ENCODE results near the gene IL16. TPM values are rescaled to one million over a fixed set of nuclear protein-coding genes. Genes with fewer than 3 reads are reported as not detected.

IL16 gene
- total RNA-seq, 2 donors from 2014 or later, result 3.4 to 3.7 TPM

DNA sequence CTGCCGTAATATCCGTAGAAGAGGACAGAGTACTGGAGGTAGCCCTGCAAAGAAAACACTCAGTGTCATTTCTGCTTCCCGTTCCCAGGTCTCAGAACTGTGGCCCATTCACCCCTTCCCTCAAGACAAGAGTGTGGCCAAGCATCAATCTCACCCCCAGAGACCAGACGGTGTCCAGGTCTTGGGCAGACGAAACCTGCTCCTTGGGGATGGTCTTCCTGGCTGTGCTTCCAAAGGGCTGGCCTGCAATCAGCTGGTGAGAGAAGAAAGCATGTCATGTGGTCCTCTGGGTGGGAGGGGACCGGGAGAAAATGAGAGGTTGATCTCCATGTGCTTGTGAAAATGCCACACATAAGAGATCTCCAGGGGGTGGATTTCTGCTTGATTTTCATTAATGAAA, 161.6 kb downstream of the IL16 start:
- Histone ChIP-seq H3K27me3 (no peaks in the 10 kb centered on the region), H3K9ac (ENCODE audit: low read depth in 2 of 2, low read length in 2 of 2) (no peak overlapping the region), H3K4me1 (no peaks in the 10 kb centered on the region), H3K9me3 (no peaks in the 10 kb centered on the region), H3K27ac (no peak overlapping the region), H3K36me3 (no peaks in the 10 kb centered on the region), H3K4me3 (no peak overlapping the region)
- TF ChIP-seq, protein P1, sequence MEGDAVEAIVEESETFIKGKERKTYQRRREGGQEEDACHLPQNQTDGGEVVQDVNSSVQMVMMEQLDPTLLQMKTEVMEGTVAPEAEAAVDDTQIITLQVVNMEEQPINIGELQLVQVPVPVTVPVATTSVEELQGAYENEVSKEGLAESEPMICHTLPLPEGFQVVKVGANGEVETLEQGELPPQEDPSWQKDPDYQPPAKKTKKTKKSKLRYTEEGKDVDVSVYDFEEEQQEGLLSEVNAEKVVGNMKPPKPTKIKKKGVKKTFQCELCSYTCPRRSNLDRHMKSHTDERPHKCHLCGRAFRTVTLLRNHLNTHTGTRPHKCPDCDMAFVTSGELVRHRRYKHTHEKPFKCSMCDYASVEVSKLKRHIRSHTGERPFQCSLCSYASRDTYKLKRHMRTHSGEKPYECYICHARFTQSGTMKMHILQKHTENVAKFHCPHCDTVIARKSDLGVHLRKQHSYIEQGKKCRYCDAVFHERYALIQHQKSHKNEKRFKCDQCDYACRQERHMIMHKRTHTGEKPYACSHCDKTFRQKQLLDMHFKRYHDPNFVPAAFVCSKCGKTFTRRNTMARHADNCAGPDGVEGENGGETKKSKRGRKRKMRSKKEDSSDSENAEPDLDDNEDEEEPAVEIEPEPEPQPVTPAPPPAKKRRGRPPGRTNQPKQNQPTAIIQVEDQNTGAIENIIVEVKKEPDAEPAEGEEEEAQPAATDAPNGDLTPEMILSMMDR (IDR thresholded peaks at IDR 0.05), result no peak
- intact Hi-C loops (cut with DNase I), result no loop called here
- no peak for DNase-seq

DNA sequence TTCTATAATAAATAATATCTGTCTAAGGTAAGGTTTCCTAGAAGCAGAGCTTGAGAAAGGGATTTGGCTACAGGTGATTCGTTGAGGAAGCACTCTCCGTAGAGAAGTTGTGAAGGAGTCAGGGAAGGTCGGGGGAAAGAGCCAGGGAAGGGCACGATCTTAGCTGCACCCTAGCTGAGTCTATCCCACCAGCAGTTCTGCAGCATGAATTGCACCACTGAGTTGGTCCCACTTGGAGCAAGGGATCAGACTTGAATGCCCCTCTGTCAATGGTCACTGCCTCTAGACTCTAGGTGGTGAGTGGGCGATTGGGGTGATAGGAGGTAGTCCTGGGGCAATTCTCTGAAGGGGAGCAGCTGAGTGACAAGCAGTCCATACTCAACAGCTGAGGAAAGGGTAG, 163.8 kb downstream of the IL16 start:
- no peak overlapping the region for H3K9ac ChIP-seq (ENCODE audit: low read depth in 2 of 2, low read length in 2 of 2)
- no peak overlapping the region for H3K4me3 ChIP-seq
- H3K27ac ChIP-seq, result no peak overlapping the region
- TF ChIP-seq, protein P1 (IDR thresholded peaks at IDR 0.05), result no peak
- H3K9me3 ChIP-seq, result no peaks in the 10 kb centered on the region
- H3K36me3 ChIP-seq, result no peaks in the 10 kb centered on the region
- H3K27me3 ChIP-seq, result no peaks in the 10 kb centered on the region
- H3K4me1 ChIP-seq, result no peaks in the 10 kb centered on the region
- no peak for DNase-seq
- intact Hi-C loops (cut with DNase I), result no loop called here

DNA sequence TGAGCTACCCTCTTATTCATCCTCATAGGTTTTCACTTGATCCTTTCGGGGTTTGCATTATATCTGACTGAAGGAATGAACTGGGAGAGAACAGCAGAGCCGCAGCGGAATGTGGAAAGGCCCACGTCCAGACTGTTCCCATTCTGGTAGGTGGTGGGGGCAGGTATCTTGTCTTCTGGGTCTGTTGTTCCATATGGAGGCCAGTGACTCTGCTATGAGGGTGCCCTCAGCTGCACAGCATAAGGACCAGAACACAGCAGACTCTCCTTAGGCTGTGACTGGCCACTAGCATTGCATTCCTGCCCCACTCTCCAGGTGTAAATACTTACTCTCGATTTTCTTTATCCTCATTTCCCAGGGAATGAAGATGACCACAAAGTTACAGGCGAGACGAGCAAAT, 165.2 kb downstream of the IL16 start:
- Histone ChIP-seq H3K27ac (no peak overlapping the region), H3K4me1 (no peaks in the 10 kb centered on the region), H3K4me3 (no peak overlapping the region), H3K9me3 (no peaks in the 10 kb centered on the region), H3K9ac (ENCODE audit: low read depth in 2 of 2, low read length in 2 of 2) (no peak overlapping the region), H3K27me3 (no peaks in the 10 kb centered on the region), H3K36me3 (no peaks in the 10 kb centered on the region)
- TF ChIP-seq, protein P1 (IDR thresholded peaks at IDR 0.05), result no peak
- intact Hi-C loops (cut with DNase I), result no loop called here
- DNase-seq, result no peak

DNA sequence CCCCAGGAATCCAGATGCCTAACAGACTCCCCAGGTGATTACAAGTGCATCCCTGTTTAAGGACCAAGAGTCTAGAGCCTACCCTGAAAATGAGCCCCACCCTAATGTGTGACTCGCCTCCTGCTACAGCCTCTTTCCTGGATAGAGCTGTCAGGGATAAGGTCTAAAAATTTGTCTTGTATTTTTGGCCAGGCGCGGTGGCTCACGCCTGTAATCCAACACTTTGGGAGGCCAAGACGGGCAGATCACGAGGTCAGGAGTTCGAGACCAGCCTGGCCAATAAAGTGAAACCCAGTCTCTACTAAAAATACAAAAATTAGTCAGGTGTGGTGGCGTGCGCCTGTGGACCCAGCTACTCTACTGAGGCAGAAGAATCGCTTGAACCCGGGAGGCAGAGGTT, 166.1 kb downstream of the IL16 start:
- H3K9me3 ChIP-seq, result no peaks in the 10 kb centered on the region
- intact Hi-C loops (cut with DNase I), result no loop called here
- no peaks in the 10 kb centered on the region for H3K27me3 ChIP-seq
- H3K4me1 ChIP-seq, result no peaks in the 10 kb centered on the region
- H3K36me3 ChIP-seq, result no peaks in the 10 kb centered on the region
- H3K4me3 ChIP-seq, result no peak overlapping the region
- TF ChIP-seq, protein P1 (IDR thresholded peaks at IDR 0.05), result no peak
- DNase-seq, result no peak
- H3K9ac ChIP-seq (ENCODE audit: low read depth in 2 of 2, low read length in 2 of 2), result no peak overlapping the region
- H3K27ac ChIP-seq, result no peak overlapping the region

DNA sequence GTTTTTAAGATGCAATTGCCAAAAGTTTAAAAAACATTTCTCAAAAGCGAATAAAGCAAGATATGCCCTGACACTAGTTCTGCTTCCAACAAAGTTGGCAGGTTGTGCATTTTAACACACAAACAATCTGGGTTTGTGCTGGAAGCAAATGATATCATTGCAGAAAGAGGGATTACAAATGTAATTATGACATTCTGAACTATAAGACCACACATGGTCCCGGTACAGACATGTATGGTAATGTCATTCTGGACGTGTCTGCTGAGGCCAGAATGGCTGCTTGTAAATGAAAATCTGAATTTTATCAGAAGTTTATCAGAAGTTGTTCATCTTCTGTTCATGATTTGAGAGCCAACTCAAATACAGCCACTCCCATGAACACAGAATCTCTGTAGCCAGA, 166.6 kb downstream of the IL16 start:
- intact Hi-C loops (cut with DNase I), result no loop called here
- DNase-seq, result no peak
- Histone ChIP-seq H3K27ac (no peak overlapping the region), H3K36me3 (no peaks in the 10 kb centered on the region), H3K27me3 (no peaks in the 10 kb centered on the region), H3K4me3 (no peak overlapping the region), H3K9me3 (no peaks in the 10 kb centered on the region), H3K9ac (ENCODE audit: low read depth in 2 of 2, low read length in 2 of 2) (no peak overlapping the region), H3K4me1 (no peaks in the 10 kb centered on the region)
- TF ChIP-seq, protein P1 (IDR thresholded peaks at IDR 0.05), result no peak

Other genes with a start within 250 kb of the IL16 start
- 10 to 100 TPM; 20.4 to 26.1 TPM for gene MESD, start 207.1 kb upstream of the IL16 start, total RNA-seq
- 10 to 100 TPM; 28.5 to 33.3 TPM for gene TLNRD1, start 196.0 kb upstream of the IL16 start, total RNA-seq
- under 1 TPM in 1 of 2 donors, not detected in 1; 0.21 TPM for gene CFAP161, start 62.6 kb upstream of the IL16 start, total RNA-seq
- 10 to 100 TPM; 34.7 to 38.7 TPM for gene STARD5, start 127.3 kb downstream of the IL16 start, total RNA-seq
- gene TMC3, start 177.3 kb downstream of the IL16 start, total RNA-seq, result under 1 TPM in 1 of 2 donors, not detected in 1; 0.08 TPM